Activated T-helper 1 cell treated with anti-CD3 and anti-CD28 coated beads, Interleukin-12 subunit alpha, Interleukin-12 subunit beta, Interleukin-2, Interleukin-4 antibody, amounts not matched to agents 30 ng/mL and 10 ng/mL and 1 ng/mL, durations not matched to agents 14 hours and 24 hours and 36 hours (primary cell): Measurements from ENCODE around the gene RPN1. TPM values are rescaled to one million over a fixed set of nuclear protein-coding genes. Genes with fewer than 3 reads are reported as not detected.
"Not testable (repeated sequence)": the region's sequence is repeated elsewhere in the genome, so short reads cannot be mapped to it uniquely, and the experiment has no call there.

Experiments used
- DNase-seq: peaks from one replicate; pipeline ENCODE4 v3.0.0; 2021; ENCODE audit warnings: low spot score
- H3K27ac Mint-ChIP-seq: one replicate; pipeline ENCODE4 v1.8.0; 2021; ENCODE audit warnings: mild to moderate bottlenecking, mixed read lengths
- H3K27me3 Mint-ChIP-seq: one replicate; pipeline ENCODE4 v1.8.0; 2022; ENCODE audit warnings: mild to moderate bottlenecking, moderate library complexity, mixed read lengths; ENCODE audit not compliant: insufficient read depth
- H3K36me3 Mint-ChIP-seq: one replicate; pipeline ENCODE4 v1.8.0; 2021; ENCODE audit warnings: low read depth, mixed read lengths
- H3K4me1 Mint-ChIP-seq: one replicate; pipeline ENCODE4 v1.8.0; 2021; ENCODE audit warnings: low read depth, mixed read lengths
- H3K4me3 Mint-ChIP-seq: one replicate; pipeline ENCODE4 v1.8.0; 2021; ENCODE audit warnings: mild to moderate bottlenecking, moderate library complexity, mixed read lengths
- H3K9me3 Mint-ChIP-seq: one replicate; pipeline ENCODE4 v1.8.0; 2021; ENCODE audit warnings: mixed read lengths
- intact Hi-C: fragments of 100-400 bp; cut with micrococcal nuclease; formaldehyde crosslinking; loops from one replicate; pipeline ENCODE4 v1.15.1; 2024
- total RNA-seq: library from RNA; stranded (reverse); gene quantifications from 2 replicates; pipeline ENCODE4 v1.2.3, GENCODE V29; 2022

Gene RPN1
- total RNA-seq, 1 donor from 2014 or later: 190 TPM

GRCh38 chr3:128597900-128598299, 52.7 kb downstream of the RPN1 start:
- no peaks in the 10 kb centered on the region for H3K36me3 Mint-ChIP-seq
- no peak for DNase-seq
- no peaks in the 10 kb centered on the region for H3K9me3 Mint-ChIP-seq
- intact Hi-C loops: no loop called here
- peaks cover 13% of the 10 kb centered on the region for H3K4me1 Mint-ChIP-seq
- no peaks in the 10 kb centered on the region for H3K27me3 Mint-ChIP-seq
- H3K27ac Mint-ChIP-seq: no peak overlapping the region
- H3K4me3 Mint-ChIP-seq: no peak overlapping the region

GRCh38 chr3:128592864-128593263, 57.8 kb downstream of the RPN1 start:
- Mint-ChIP-seq H3K36me3 (no peaks in the 10 kb centered on the region), H3K4me3 (no peak overlapping the region), H3K27me3 (no peaks in the 10 kb centered on the region), H3K4me1 (peaks cover 25% of the 10 kb centered on the region), H3K9me3 (no peaks in the 10 kb centered on the region), H3K27ac (no peak overlapping the region)
- DNase-seq: no peak
- intact Hi-C loops: no loop called here

- Mint-ChIP-seq H3K36me3 (no peaks in the 10 kb centered on the region), H3K9me3 (no peaks in the 10 kb centered on the region), H3K27me3 (no peaks in the 10 kb centered on the region), H3K27ac (peak overlapping the region; percentile 18), H3K4me1 (peaks cover 25% of the 10 kb centered on the region), H3K4me3 (no peak overlapping the region)
- no peak for DNase-seq
- intact Hi-C loops: no loop called here
These were observed 58.7 kb downstream of the RPN1 start for GRCh38 chr3:128591738-128592426.

DNA sequence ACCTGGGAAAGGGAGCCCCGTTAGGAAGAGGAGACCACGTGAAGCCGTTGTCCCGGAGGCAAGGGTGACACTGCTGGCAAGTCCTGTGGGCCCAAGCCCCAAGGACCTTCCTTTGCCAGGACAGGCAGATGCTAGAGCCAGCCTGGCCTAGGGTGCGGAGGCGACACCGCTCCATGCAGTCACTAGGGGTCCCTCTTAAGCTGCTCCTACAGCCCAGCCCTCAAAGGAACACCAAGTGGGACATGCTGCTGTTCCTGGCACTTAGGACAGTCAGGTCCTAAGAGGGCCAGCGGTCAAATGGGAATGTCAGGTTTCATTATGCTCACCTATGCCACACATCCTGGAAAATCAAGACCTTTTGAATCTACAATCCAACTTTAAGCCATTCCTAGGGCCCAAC, 59.7 kb downstream of the RPN1 start:
- no peaks in the 10 kb centered on the region for H3K27me3 Mint-ChIP-seq
- no peak overlapping the region for H3K4me3 Mint-ChIP-seq
- H3K36me3 Mint-ChIP-seq: no peaks in the 10 kb centered on the region
- no peak overlapping the region for H3K27ac Mint-ChIP-seq
- DNase-seq: no peak
- intact Hi-C loops: no loop called here
- H3K4me1 Mint-ChIP-seq: peaks cover 25% of the 10 kb centered on the region
- no peaks in the 10 kb centered on the region for H3K9me3 Mint-ChIP-seq

DNA sequence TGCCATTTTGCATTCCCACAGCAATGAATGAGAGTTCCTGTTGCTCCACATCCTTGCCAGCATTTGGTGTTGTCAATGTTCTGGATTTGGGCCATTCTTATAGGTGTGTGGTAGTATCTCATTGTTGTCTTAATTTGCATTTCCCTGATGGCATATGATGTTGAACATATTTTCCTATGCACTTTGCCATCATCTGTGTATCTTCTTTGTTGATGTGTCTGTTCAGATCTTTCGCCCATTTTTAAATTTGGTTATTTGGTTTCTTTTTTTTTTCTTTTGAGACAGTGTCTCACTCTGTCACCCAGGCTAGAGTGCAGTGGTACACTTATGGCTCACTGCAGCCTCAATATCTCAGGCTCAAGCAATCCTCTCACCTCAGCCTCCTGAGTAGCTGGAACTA, 60.6 kb downstream of the RPN1 start:
- H3K27me3 Mint-ChIP-seq, H3K27ac Mint-ChIP-seq, DNase-seq, H3K36me3 Mint-ChIP-seq, H3K9me3 Mint-ChIP-seq, H3K4me3 Mint-ChIP-seq, intact Hi-C loops: not testable (repeated sequence)
- peaks cover 20% of the 10 kb centered on the region for H3K4me1 Mint-ChIP-seq

DNA sequence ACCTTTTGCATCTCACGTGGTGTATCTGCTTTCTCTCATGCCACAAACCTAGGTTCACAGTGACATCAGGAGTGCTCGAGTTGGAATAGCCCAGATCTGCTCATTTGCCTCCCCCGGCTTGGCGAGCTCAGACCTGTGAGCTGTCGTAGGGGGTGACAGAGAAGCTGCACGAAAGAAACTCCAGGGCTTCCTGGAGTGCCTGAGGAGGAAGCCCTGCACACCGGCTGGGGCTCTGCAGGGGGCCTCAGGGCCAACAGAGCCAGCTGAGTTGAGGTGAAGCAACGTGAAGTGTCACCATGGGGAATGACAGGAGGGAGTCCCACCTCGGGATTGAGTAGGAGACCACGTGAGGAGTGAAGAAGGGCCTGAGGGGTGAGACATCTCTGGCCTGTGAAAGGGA, 62.5 kb downstream of the RPN1 start:
- DNase-seq: no peak
- peaks cover 17% of the 10 kb centered on the region for H3K4me1 Mint-ChIP-seq
- H3K9me3 Mint-ChIP-seq: no peaks in the 10 kb centered on the region
- H3K4me3 Mint-ChIP-seq: no peak overlapping the region
- H3K27me3 Mint-ChIP-seq: peaks cover 5% of the 10 kb centered on the region
- H3K27ac Mint-ChIP-seq: no peak overlapping the region
- intact Hi-C loops: no loop called here
- H3K36me3 Mint-ChIP-seq: no peaks in the 10 kb centered on the region

DNA sequence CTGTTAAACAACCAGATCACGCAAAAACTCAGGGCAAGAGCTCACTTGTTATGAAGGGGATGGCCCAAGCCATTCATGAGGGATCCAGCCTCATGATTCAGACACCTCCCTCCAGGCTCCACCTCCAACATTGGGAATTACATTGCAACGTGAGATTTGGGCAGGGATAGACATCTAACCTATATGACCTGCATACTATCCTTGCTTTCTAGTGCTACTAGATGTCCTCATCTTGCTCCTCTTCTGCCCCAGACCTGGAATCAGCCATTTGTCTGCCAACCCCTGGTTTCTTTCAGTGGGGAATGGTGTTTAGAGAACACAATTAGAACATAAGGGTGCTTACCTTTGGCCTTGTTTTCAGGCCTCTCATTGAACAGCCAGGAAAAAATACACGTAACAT, 63.2 kb downstream of the RPN1 start:
- no peak overlapping the region for H3K27ac Mint-ChIP-seq
- intact Hi-C loops: no loop called here
- no peak overlapping the region for H3K4me3 Mint-ChIP-seq
- H3K36me3 Mint-ChIP-seq: no peaks in the 10 kb centered on the region
- H3K4me1 Mint-ChIP-seq: peaks cover 17% of the 10 kb centered on the region
- DNase-seq: no peak
- H3K27me3 Mint-ChIP-seq: peaks cover 5% of the 10 kb centered on the region
- H3K9me3 Mint-ChIP-seq: no peaks in the 10 kb centered on the region

DNA sequence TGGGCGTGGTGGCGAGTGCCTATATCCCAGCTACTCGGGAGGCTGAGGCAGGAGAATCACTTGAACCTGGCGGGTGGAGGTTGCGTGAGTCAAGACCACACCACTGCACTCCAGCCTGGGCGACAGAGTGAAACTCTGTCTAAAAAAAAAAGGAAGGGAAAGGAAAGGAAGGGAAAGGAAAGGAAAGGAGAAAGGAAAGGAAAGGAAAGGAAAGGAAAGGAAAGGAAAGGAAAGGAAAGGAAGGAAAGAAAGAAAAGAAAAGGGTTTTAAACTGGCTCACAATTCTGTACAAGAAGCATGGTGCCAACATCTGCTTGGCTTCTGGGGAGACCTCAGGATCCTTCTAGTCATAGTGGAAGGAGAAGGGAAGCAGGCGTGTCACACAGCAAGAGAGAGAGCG, 63.7 kb downstream of the RPN1 start:
- intact Hi-C loops, H3K4me3 Mint-ChIP-seq, H3K27ac Mint-ChIP-seq, DNase-seq, H3K36me3 Mint-ChIP-seq, H3K9me3 Mint-ChIP-seq, H3K27me3 Mint-ChIP-seq: not testable (repeated sequence)
- peaks cover 14% of the 10 kb centered on the region for H3K4me1 Mint-ChIP-seq

DNA sequence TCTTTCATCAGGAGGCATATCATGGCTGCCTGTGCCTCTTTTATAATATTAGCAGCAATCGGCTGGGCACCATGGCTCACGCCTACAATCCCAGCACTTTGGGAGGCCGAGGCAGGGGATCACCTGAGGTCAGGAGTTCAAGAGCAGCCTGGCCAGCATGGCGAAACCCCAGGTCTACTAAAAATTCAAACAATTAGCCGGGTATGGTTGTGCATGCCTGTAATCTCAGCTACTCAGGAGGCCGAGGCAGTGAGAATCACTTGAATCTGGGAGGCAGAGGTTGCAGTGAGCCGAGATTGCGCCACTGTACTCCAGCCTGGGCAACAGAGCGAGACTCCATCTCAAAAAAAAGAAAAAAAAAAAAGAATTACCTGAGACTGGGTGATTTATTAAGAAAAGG, 64.2 kb downstream of the RPN1 start:
- H3K9me3 Mint-ChIP-seq, H3K27ac Mint-ChIP-seq, intact Hi-C loops: not testable (repeated sequence)

DNA sequence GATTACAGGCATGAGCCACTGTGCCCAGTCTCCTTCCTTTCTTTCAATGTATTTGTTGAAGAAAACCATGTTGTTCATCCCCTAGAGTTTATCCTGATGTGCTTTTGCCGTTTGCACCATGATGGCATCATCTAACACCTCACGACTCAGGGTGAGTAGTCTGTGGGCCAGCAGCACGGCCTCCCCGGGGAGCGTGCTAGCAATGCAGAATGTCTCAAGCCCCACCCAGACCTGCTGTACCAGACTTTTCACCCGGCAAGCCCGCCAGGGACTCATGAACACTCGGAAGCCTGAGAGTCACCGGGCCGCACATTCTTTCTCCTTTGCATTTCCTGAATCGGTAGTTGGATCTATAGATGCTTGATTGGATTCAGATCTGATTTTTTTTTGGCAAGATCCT, 64.6 kb downstream of the RPN1 start:
- intact Hi-C loops: loop anchor here (2.0 kb wide), 1 partner anchor 159 kb away; no protein-coding TSS in a partner anchor
- Mint-ChIP-seq H3K4me1 (peaks cover 12% of the 10 kb centered on the region), H3K27ac (no peak overlapping the region), H3K27me3 (peaks cover 5% of the 10 kb centered on the region), H3K9me3 (no peaks in the 10 kb centered on the region), H3K36me3 (no peaks in the 10 kb centered on the region), H3K4me3 (no peak overlapping the region)
- no peak for DNase-seq

More for the DNA sequence above, 64.2 kb downstream of the RPN1 start:
- H3K4me3 Mint-ChIP-seq, H3K27me3 Mint-ChIP-seq, DNase-seq, H3K36me3 Mint-ChIP-seq: not testable (repeated sequence)
- H3K4me1 Mint-ChIP-seq: peaks cover 12% of the 10 kb centered on the region

GRCh38 chr3:128585189-128585588, 65.4 kb downstream of the RPN1 start:
- Mint-ChIP-seq H3K27me3 (peaks cover 8% of the 10 kb centered on the region), H3K4me1 (peaks cover 12% of the 10 kb centered on the region), H3K4me3 (no peak overlapping the region), H3K36me3 (no peaks in the 10 kb centered on the region), H3K9me3 (no peaks in the 10 kb centered on the region), H3K27ac (no peak overlapping the region)
- DNase-seq: no peak
- intact Hi-C loops: loop anchor here (2.0 kb wide), 1 partner anchor 158 kb away; no protein-coding TSS in a partner anchor

- Mint-ChIP-seq H3K27me3 (peaks cover 8% of the 10 kb centered on the region), H3K4me3 (no peak overlapping the region), H3K27ac (no peak overlapping the region), H3K36me3 (no peaks in the 10 kb centered on the region), H3K4me1 (peaks cover 12% of the 10 kb centered on the region), H3K9me3 (no peaks in the 10 kb centered on the region)
- no peak for DNase-seq
- intact Hi-C loops: loop anchor here (1.0 to 2.0 kb wide), 2 partner anchors 87 to 158 kb away; no protein-coding TSS in a partner anchor
These were observed 66.1 kb downstream of the RPN1 start for GRCh38 chr3:128584412-128585020.

GRCh38 chr3:128581566-128581965, 69.1 kb downstream of the RPN1 start:
- Mint-ChIP-seq H3K27me3 (peaks cover 11% of the 10 kb centered on the region), H3K27ac (no peak overlapping the region), H3K4me3 (no peak overlapping the region), H3K4me1 (peaks cover 5% of the 10 kb centered on the region), H3K9me3 (no peaks in the 10 kb centered on the region), H3K36me3 (no peaks in the 10 kb centered on the region)
- no peak for DNase-seq
- intact Hi-C loops: no loop called here
